Measurements from ENCODE around the gene HOXA9.

The HOXA9 gene

DNA sequence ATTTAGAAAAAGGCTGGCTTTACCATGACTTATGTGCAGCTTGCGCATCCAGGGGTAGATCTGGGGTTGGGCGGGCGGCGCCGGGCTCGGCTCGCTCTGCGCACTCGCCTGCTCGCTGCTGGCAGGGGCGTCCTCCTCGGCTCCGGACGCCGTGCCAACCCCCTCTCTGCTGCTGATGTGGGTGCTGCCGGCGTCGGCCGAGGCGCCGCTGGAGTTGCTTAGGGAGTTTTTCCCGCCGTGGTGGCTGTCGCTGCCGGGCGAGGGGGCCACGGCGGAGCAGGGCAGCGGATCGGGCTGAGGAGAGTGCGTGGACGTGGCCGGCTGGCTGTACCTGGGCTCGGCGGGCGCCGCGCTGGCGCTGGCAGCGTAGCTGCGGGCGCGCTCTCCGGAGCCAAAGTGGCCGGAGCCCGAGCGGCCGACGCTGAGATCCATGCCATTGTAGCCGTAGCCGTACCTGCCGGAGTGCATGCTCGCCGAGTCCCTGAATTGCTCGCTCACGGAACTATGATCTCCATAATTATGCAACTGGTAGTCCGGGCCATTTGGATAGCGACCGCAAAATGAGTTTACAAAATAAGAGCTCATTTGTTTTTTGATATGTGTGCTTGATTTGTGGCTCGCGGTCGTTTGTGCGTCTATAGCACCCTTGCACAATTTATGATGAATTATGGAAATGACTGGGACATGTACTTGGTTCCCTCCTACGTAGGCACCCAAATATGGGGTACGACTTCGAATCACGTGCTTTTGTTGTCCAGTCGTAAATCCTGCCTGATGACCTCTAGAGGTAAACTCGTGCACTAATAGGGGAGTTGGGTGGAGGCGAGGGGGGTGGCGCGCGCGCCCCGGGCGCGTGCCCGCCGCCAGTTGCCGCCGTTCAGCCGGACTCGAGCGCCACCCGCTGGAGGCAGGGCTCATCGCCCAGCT lies 22.1 kb downstream of the HOXA9 start, which contains the start of gene HOXA5:
Gene HOXA5 (minus strand): TSS at position 659 of the 927 bp plus-strand sequence. CDS start 74 bp downstream, at position 585.
- TF ChIP-seq ZFP3 (CRISPR knock-in tag; IDR thresholded peaks at IDR 0.05) (no peak), ARNTL (CRISPR knock-in tag; IDR thresholded peaks at IDR 0.05; ENCODE audit: borderline replicate concordance, low read depth) (no peak), GLIS3 (CRISPR knock-in tag; IDR thresholded peaks at IDR 0.05) (no peak), OSR1 (CRISPR knock-in tag; IDR thresholded peaks at IDR 0.05) (no peak)
- TF ChIP-seq, protein P1, sequence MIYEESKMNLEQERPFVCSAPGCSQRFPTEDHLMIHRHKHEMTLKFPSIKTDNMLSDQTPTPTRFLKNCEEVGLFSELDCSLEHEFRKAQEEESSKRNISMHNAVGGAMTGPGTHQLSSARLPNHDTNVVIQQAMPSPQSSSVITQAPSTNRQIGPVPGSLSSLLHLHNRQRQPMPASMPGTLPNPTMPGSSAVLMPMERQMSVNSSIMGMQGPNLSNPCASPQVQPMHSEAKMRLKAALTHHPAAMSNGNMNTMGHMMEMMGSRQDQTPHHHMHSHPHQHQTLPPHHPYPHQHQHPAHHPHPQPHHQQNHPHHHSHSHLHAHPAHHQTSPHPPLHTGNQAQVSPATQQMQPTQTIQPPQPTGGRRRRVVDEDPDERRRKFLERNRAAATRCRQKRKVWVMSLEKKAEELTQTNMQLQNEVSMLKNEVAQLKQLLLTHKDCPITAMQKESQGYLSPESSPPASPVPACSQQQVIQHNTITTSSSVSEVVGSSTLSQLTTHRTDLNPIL (CRISPR knock-in tag; IDR thresholded peaks at IDR 0.05; ENCODE audit: low read depth): no peak
- TF ChIP-seq, protein P2, sequence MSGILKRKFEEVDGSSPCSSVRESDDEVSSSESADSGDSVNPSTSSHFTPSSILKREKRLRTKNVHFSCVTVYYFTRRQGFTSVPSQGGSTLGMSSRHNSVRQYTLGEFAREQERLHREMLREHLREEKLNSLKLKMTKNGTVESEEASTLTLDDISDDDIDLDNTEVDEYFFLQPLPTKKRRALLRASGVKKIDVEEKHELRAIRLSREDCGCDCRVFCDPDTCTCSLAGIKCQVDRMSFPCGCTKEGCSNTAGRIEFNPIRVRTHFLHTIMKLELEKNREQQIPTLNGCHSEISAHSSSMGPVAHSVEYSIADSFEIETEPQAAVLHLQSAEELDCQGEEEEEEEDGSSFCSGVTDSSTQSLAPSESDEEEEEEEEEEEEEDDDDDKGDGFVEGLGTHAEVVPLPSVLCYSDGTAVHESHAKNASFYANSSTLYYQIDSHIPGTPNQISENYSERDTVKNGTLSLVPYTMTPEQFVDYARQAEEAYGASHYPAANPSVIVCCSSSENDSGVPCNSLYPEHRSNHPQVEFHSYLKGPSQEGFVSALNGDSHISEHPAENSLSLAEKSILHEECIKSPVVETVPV (CRISPR knock-in tag; IDR thresholded peaks at IDR 0.05): no peak
- TF ChIP-seq, protein P3, sequence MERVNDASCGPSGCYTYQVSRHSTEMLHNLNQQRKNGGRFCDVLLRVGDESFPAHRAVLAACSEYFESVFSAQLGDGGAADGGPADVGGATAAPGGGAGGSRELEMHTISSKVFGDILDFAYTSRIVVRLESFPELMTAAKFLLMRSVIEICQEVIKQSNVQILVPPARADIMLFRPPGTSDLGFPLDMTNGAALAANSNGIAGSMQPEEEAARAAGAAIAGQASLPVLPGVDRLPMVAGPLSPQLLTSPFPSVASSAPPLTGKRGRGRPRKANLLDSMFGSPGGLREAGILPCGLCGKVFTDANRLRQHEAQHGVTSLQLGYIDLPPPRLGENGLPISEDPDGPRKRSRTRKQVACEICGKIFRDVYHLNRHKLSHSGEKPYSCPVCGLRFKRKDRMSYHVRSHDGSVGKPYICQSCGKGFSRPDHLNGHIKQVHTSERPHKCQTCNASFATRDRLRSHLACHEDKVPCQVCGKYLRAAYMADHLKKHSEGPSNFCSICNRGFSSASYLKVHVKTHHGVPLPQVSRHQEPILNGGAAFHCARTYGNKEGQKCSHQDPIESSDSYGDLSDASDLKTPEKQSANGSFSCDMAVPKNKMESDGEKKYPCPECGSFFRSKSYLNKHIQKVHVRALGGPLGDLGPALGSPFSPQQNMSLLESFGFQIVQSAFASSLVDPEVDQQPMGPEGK (CRISPR knock-in tag; IDR thresholded peaks at IDR 0.05; ENCODE audit: borderline replicate concordance): no peak
- TF ChIP-seq, protein P4, sequence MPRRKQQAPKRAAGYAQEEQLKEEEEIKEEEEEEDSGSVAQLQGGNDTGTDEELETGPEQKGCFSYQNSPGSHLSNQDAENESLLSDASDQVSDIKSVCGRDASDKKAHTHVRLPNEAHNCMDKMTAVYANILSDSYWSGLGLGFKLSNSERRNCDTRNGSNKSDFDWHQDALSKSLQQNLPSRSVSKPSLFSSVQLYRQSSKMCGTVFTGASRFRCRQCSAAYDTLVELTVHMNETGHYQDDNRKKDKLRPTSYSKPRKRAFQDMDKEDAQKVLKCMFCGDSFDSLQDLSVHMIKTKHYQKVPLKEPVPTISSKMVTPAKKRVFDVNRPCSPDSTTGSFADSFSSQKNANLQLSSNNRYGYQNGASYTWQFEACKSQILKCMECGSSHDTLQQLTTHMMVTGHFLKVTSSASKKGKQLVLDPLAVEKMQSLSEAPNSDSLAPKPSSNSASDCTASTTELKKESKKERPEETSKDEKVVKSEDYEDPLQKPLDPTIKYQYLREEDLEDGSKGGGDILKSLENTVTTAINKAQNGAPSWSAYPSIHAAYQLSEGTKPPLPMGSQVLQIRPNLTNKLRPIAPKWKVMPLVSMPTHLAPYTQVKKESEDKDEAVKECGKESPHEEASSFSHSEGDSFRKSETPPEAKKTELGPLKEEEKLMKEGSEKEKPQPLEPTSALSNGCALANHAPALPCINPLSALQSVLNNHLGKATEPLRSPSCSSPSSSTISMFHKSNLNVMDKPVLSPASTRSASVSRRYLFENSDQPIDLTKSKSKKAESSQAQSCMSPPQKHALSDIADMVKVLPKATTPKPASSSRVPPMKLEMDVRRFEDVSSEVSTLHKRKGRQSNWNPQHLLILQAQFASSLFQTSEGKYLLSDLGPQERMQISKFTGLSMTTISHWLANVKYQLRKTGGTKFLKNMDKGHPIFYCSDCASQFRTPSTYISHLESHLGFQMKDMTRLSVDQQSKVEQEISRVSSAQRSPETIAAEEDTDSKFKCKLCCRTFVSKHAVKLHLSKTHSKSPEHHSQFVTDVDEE (CRISPR knock-in tag; IDR thresholded peaks at IDR 0.05): no peak
- peak; percentile 28 for ATAC-seq

DNA sequence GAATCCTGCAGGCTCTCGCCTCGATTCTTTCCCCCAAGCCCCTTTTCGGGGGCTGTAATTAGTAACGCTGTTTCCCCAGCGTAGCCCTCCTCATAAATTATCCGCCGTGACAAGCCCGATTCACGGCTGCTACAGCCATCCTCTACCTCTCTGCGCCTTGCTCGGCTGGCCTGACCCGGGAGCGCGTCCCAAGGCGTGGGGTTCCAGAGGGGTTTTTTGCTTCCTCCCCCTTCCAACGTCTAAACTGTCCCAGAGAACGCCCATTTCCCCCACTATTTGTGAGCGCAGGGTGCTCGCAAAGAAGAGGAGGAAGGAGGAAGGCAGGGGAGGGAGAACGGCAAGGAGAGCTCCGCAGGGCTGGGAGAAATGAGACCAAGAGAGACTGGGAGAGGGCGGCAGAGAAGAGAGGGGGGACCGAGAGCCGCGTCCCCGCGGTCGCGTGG lies 22.7 kb downstream of the HOXA9 start:
- ATAC-seq: no peak; the same call in 1 of the 3 replicates
- TF ChIP-seq PPARA (CRISPR knock-in tag; IDR thresholded peaks at IDR 0.05; ENCODE audit: borderline replicate concordance) (no peak), ISL1 (CRISPR knock-in tag; IDR thresholded peaks at IDR 0.05) (no peak), ZNF565 (CRISPR knock-in tag; conservative IDR thresholded peaks at IDR 0.05; ENCODE audit: low read depth) (no peak), ZFP3 (CRISPR knock-in tag; IDR thresholded peaks at IDR 0.05) (no peak), SNAI2 (CRISPR knock-in tag; IDR thresholded peaks at IDR 0.05) (no peak), ESRRG (CRISPR knock-in tag; IDR thresholded peaks at IDR 0.05) (no peak), ZFP30 (CRISPR knock-in tag; IDR thresholded peaks at IDR 0.05) (no peak), ARNTL (CRISPR knock-in tag; IDR thresholded peaks at IDR 0.05; ENCODE audit: borderline replicate concordance, low read depth) (no peak)
- TF ChIP-seq, protein P1 (CRISPR knock-in tag; IDR thresholded peaks at IDR 0.05; ENCODE audit: low read depth): no peak
- TF ChIP-seq, protein P3 (CRISPR knock-in tag; IDR thresholded peaks at IDR 0.05; ENCODE audit: borderline replicate concordance): no peak

DNA sequence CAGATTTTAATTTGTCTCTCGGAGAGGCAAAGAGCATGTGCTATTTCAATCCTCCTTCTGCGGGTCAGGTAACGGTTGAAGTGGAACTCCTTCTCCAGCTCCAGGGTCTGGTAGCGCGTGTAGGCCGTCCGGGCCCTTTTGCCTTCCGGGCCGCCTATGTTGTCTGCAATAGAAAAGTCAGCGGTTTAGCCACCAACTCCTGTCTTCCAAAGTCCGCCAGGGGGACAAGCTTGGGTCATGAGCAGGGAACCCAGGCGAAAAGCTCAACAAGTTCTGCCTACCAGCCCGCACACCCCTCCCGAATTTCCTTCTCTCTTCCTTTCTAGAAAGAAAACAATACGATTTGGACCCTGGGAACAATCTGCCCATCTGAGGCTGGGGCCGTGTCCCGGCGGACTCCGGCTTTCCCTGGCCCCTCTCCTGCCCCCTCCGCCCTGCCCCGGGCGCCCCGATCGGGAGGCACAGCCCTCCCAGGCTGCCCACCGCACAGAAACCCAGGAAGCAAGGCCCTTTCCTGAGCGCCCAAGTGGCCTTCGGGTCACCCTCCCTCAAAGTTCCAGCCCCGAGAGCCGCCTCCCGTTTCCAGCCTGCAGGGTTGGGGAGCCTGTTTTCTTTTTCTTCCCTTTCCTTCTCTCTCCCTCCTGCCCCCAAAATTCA lies 23.3 kb downstream of the HOXA9 start:
- ATAC-seq: no peak
- TF ChIP-seq GLIS3 (CRISPR knock-in tag; IDR thresholded peaks at IDR 0.05) (no peak), OSR1 (CRISPR knock-in tag; IDR thresholded peaks at IDR 0.05) (no peak), ZNF565 (CRISPR knock-in tag; conservative IDR thresholded peaks at IDR 0.05; ENCODE audit: low read depth) (no peak), TOX (CRISPR knock-in tag; IDR thresholded peaks at IDR 0.05; ENCODE audit: borderline replicate concordance) (no peak), ZFP3 (CRISPR knock-in tag; IDR thresholded peaks at IDR 0.05) (no peak), RARB (CRISPR knock-in tag; IDR thresholded peaks at IDR 0.05) (no peak), ISL1 (CRISPR knock-in tag; IDR thresholded peaks at IDR 0.05) (no peak)
- TF ChIP-seq, protein P1 (CRISPR knock-in tag; IDR thresholded peaks at IDR 0.05; ENCODE audit: low read depth): no peak
- TF ChIP-seq, protein P2 (CRISPR knock-in tag; IDR thresholded peaks at IDR 0.05): no peak
- TF ChIP-seq, protein P3 (CRISPR knock-in tag; IDR thresholded peaks at IDR 0.05; ENCODE audit: borderline replicate concordance): no peak
